Left lobe of liver (tissue), 2 donors: ENCODE data around the gene MAP2. TPM values are rescaled to one million over a fixed set of nuclear protein-coding genes. Genes with fewer than 3 reads are reported as not detected.

Experiments used
- ATAC-seq: fragments of 200-7000 bp; cut with Tn5 transposase; one replicate; pipeline ENCODE4 v1.9.1; 2020; ENCODE audit warnings: mild to moderate bottlenecking, moderate library complexity
- DNase-seq: peaks from one replicate; pipeline ENCODE4 v3.0.0-alpha.2; 2020; ENCODE audit warnings: low spot score
- total RNA-seq: library from RNA; stranded (reverse); gene quantifications from one replicate; pipeline ENCODE4 v1.2.1, GENCODE V29; 2021
- donor health status: DM: no; HTN: no; CAD: no; lungs with moderate emphysema.
- donor health status: DM: no; HTN: yes; CAD: no.

MAP2 gene
- total RNA-seq, 1 donor from 2014 or later, result 2.3 TPM

- ATAC-seq (no peak), DNase-seq (no peak)
These were observed 100.0 kb downstream of the MAP2 start for GRCh38 chr2:209523867-209524266.

GRCh38 chr2:209525331-209525730 is 101.5 kb downstream of the MAP2 start:
- ATAC-seq (no peak), DNase-seq (no peak)

- no peak for DNase-seq
- ATAC-seq, result no peak
These were observed 102.0 kb downstream of the MAP2 start for GRCh38 chr2:209525834-209526281.

GRCh38 chr2:209526561-209526960 is 102.7 kb downstream of the MAP2 start:
- DNase-seq (no peak), ATAC-seq (peak; percentile 22)

- DNase-seq, result no peak
- ATAC-seq, result no peak
These were observed 105.7 kb downstream of the MAP2 start for GRCh38 chr2:209529579-209529978.

GRCh38 chr2:209532321-209532720 is 108.5 kb downstream of the MAP2 start:
- DNase-seq (no peak), ATAC-seq (no peak)

- DNase-seq, result no peak
- no peak for ATAC-seq
These were observed 109.5 kb downstream of the MAP2 start for GRCh38 chr2:209533391-209533790.

- no peak for ATAC-seq
- DNase-seq, result no peak
These were observed 110.4 kb downstream of the MAP2 start for GRCh38 chr2:209534228-209534627.

- no peak for DNase-seq
- ATAC-seq, result no peak
These were observed 112.5 kb downstream of the MAP2 start for GRCh38 chr2:209536363-209536762.

GRCh38 chr2:209547726-209548125 is 123.9 kb downstream of the MAP2 start:
- no peak for ATAC-seq
- no peak for DNase-seq

GRCh38 chr2:209549589-209549988 is 125.7 kb downstream of the MAP2 start:
- DNase-seq (no peak), ATAC-seq (no peak)

GRCh38 chr2:209553913-209554312 is 130.1 kb downstream of the MAP2 start:
- no peak for ATAC-seq

GRCh38 chr2:209556354-209556961 is 132.6 kb downstream of the MAP2 start:
- no peak for DNase-seq
- peak; percentile 50 for ATAC-seq

More at GRCh38 chr2:209553913-209554312, 130.1 kb downstream of the MAP2 start:
- no peak for DNase-seq

GRCh38 chr2:209560911-209561310 is 137.1 kb downstream of the MAP2 start:
- ATAC-seq (no peak), DNase-seq (no peak)

GRCh38 chr2:209563453-209563852 is 139.6 kb downstream of the MAP2 start:
- ATAC-seq, result no peak
- no peak for DNase-seq

GRCh38 chr2:209564816-209565215 is 141.0 kb downstream of the MAP2 start:
- no peak for DNase-seq
- no peak for ATAC-seq

- ATAC-seq, result no peak
- no peak for DNase-seq
These were observed 142.2 kb downstream of the MAP2 start for GRCh38 chr2:209565896-209566582.

GRCh38 chr2:209570194-209570593 is 146.3 kb downstream of the MAP2 start:
- ATAC-seq, result no peak
- no peak for DNase-seq

- ATAC-seq (no peak), DNase-seq (no peak)
These were observed 150.7 kb downstream of the MAP2 start for GRCh38 chr2:209574515-209574914.

- DNase-seq, result no peak
- ATAC-seq, result no peak
These were observed 153.8 kb downstream of the MAP2 start for GRCh38 chr2:209577376-209578357.

- DNase-seq (no peak), ATAC-seq (no peak)
These were observed 154.7 kb downstream of the MAP2 start for GRCh38 chr2:209578394-209579001.
